HG02678 (cell line): ENCODE data around the gene RHBDD2.
A peak's percentile ranks its signal among the peaks of the same experiment; 100 is the strongest.

Experiments
- ATAC-seq: cut with Tn5 transposase; IDR thresholded peaks from one replicate; pipeline ENCODE4 v1.9.1; 2021; ENCODE audit warnings: mild to moderate bottlenecking, moderate library complexity; ENCODE audit not compliant: unreplicated experiment

The RHBDD2 gene

DNA sequence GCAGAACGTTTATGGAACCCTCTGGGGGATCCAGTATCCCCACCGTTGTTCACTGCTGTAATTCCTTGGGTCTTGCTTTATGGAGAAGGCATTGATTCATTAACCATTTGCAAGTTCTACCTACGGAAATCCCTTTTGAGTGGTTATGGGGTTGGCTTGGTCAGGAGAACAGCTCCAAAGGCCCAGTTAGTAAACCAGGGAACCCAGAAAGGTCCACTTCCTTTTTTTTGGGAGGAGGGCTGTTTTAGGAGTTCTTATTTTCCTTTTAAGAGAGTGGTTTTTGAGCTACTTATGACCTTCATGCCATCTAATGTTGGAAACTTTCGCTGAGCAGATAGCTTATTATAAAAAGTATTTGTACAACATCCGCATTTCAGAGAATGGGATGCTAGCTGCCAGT is 37.4 kb downstream of the RHBDD2 start:
- no peak for ATAC-seq

DNA sequence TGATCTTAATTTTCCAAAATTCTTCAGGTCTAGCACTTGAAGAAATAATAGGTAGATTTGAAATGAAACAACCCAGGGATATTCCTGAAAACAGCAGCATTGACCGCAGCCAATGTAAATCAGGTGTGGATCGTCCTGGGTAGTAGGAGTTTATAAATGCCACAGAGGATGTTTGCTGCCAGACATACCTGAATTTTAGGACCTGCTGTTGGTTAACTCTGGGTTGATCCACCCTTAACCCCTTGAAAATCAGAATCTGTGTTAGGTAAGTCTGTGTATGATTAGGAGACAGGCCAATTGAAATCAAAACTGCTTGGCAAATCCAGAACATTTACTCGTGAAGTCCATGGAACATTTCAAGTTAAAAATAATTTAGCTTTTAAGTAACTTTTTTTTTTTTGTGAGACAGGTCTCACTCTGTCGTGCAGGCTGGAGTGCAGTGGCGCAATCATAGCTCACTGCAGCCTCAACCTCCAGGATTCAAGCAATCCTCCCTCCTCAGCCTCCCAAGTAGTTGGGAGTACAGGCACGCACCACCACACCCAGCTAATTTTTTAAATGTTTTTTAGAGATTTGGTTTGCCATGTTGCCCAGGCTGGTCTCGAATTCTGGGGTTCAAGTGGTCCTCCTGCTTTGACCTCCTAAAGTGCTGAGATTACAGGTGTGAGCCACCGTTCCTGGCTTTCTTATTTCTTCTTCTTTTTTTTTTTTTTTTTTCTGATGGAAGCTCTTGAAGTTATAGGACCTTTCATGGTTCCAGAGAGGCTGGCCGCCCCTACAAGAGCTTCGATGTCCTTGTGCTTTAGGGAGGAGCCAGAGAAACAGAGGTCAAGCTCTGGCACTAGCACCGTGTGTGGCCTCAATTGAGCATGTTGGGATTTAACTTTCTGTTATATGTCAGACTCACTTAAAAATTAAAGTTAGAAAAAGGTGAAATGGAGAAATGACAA is 38.1 kb downstream of the RHBDD2 start:
- no peak for ATAC-seq

DNA sequence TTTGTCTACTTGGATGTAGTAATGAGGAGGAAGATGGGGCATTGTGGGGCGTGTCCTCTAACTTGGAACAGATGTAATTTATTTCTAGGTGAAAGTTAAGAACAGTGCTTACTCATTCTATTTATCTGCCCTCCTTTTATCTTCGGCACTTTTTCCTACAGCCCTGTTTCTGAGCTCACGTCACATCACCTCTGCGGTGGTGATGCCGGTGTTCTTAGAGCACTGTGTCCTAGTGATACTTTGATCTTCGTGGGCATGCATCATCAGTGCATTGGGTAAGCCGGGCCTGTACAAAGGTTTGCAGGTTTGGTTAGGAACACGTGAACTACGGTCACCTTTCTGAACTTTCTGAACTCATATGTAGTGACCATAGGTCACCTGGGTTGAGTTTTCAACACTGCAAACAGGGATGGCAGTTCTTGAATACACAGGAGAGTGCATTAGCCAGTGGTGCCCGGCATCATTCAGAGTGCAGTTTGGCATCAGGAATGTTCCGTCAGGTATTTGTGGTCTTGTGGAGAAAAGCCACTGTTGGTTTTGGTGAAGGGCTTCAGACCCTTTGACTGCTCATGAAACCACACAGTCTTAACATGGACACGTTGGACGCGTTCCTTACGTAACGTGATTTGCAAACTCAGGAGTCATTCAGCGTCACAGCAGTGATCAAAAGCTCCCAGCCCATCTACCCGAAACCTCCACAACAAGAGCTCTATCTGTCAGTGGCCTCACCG is 41.8 kb downstream of the RHBDD2 start:
- no peak for ATAC-seq

DNA sequence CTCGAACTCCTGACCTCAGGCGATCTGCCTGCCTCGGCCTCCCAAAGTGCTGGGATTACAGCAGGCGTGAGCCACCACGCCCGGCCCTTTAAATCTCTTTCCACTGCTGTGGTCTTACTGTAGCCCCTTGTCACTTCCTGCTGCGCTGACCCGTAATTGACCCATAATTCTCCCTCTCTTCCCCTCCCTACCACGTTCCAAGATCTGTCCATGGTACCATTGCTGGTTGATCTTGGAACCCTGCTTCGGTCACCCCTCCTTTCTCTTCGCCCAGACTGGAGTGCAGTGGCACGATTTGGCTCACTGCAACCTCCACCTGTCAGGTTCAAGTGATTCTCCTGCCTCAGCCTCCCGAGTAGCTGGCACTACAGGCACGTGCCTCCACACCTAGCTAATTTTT is 42.6 kb downstream of the RHBDD2 start:
- no peak for ATAC-seq

DNA sequence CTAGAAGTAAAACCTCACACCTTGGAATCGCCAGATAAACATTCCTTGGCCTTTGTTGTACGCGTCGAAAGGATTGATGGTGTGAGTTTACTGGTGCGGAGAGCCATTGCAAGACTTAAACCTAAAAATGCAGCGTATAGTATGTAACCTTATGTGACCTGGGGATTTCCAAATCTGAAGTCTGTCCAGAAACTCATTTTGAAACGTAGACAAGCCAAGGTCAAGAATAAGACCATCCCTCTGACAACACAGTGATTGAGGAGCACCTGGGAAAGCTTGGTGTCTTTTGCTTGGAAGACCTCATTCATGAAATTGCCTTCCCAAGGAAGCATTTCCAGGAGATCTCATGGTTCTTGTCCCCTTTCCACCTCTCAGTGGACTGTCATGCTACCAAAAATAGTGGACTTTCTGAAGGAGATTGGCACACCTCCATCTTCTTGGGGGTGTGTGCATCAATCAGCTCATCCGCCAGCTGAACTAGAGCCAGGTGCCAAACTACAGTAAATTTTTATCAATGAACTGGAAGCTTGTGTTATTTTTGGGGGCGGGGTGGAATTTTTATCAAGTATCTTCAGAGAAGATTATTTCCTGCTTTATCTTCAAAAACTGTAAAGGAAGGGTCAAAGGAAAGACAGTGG is 44.3 kb downstream of the RHBDD2 start:
- ATAC-seq: no peak

DNA sequence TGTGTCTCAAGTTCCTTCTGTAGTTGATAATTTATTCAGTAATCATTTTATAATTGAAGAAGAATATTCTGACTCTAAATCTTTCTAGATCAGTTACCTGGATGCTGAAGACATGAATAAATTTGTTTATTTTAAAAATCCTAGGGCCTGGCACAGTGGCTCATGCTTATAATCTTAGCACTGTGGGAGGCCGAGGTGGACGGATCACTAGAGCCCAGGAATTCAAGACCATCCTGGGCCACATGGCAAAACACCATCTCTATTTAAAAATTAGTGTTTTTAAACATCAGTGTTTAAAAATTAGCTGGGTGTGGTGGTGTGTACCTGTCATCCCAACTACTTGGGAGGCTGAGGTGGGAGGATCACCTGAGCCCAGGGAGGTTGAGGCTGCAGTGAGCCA is 45.4 kb downstream of the RHBDD2 start:
- ATAC-seq: no peak

DNA sequence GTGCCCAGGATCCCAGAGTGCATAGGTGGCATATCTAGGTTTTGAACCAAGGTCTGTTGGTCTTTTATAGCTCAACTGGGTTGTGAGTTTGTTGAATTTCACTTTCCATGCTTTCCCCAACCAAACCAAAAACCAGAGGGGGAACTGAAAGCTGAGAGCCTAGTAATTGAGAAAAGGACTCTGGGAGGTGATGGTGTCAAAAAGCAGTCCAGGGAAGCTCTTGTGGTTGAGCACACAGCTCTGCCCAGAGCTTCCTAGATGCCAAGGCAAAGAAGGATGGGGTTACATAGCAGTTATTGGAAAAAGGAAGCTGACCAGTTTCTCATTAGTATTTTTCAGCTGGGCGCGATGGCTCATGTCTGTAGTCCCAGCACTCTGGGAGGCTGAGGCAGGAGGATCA is 46.1 kb downstream of the RHBDD2 start:
- ATAC-seq: no peak

DNA sequence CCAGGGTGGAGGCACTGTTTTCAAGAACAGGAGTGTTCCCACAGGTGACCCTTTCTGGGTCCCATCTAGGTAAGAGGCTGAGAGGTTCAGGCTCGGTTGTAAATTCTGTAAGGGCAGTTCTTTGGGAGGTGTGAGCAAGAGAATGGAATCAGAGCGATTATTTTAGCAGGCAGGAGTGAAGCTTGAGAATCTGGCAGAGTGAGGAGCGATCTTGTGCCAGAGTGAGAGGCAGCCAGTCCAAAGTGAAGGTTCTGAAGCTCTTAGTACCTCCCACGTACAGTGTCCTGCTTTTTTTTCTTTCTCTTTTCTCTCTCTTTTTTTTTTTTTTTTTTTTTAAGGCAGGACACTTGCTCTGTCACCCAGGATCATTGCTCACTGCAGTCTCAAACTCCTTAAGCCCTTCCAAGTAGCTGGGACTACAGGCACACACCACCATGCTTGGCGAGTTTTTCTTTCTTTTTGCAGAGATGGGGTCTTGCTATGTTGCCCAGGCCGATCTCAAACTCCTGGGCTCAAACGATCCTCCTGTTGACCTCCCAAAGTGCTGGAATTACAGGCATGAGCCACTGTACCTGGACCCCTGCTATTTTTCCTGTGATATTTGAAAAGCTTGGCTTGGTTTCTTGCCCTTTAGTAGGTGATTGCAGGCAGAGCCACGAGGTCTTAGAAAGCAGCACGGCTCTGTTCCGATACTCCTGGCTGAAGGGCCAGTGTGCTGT is 47.0 kb downstream of the RHBDD2 start:
- ATAC-seq: no peak

DNA sequence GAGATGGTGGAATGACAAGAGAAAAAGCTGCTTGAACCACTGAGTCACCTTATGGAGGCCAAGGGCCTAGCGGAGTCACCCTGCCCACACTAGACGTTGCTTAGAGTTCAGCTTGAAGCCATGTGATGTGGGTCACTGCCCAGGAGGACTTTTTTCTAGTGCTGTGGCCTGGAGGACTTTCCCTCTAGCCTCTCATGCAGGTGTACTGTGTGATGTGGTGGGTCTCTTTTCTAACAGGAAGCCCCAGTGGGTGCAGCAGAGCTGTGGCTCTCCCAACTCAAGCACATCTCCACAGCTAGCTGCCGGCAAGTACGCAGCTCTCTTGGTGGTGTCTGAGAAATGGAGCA is 49.7 kb downstream of the RHBDD2 start:
- ATAC-seq: peak; percentile 88

DNA sequence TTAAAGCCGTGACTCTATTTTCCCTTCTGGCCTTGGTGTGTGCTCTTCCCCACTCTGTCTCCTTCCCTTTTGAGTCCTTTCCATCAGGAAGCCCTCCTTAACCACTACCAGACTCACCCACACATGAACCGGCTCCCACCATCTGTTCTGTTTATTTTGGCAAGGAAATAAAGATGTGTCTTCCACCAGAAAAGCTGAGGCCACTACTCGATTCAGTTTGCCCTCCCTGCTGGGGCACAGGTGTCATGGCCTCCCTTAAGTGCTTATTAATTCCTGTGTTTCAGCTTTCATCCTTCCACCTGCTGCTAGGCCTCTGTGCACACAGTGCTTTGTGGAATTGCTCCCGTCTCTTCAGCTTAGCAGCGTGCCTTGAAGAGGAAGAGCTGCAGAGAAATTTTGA is 52.8 kb downstream of the RHBDD2 start:
- no peak for ATAC-seq

DNA sequence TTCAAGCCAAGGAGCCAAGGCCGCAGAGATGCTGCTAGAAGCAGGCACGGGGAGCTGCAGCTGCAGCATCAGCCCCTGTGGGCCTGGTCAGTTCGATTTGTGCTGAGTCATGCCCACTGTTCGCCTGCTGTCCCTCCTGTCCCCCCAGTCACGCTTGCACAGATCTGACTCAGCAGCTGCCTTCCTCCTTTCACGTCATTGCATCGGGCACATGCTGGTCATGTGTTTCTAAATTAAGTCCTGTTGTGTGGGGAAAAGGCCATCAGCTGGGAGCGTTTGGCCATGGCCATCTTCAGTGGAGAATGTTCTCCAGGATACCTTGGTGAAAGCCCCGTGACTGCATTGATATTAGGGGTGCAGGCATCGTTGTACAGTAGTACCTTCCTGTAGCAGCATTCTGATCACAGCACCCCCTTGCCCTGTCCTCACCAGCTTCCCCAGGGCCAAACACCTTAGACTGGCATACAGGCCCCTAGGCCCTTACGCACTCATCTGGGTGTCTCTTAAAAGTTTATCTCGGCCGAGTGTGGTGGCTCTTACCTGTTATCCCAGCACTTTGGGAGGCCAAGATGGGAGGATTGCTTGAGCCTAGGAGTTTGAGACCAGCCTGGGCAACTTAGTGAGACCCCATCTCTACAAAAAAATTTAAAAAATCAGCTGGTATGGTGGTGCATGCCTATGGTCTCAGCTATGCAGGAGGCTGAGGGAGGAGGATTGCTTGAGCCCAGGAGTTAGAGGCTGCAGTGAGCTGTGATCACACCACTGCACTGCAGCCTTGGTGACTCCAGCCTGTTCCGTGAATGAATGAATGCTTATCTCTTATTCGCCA is 59.3 kb downstream of the RHBDD2 start:
- no peak for ATAC-seq
